HEK293 (cell line): Measurements from ENCODE around the gene COX6A1.

ENCODE experiments used
- CTCF ChIP-seq: fragments of 450-650 bp; formaldehyde crosslinking; IDR thresholded peaks from 2 replicates; pipeline ENCODE4 v1.5.1; 2016; ENCODE audit warnings: missing biosample characterization, missing genetic modification characterization
- ZNF391 ChIP-seq: fragments of 450-650 bp; formaldehyde crosslinking; IDR thresholded peaks from 2 replicates; pipeline ENCODE4 v1.5.1; 2016; ENCODE audit warnings: low read depth, missing biosample characterization, missing genetic modification characterization, borderline replicate concordance
- TF ChIP-seq, protein P1 (sequence below): fragments of 450-650 bp; formaldehyde crosslinking; IDR thresholded peaks from 2 replicates; pipeline ENCODE4 v1.5.1; 2016; ENCODE audit warnings: missing biosample characterization, missing genetic modification characterization

DNA sequence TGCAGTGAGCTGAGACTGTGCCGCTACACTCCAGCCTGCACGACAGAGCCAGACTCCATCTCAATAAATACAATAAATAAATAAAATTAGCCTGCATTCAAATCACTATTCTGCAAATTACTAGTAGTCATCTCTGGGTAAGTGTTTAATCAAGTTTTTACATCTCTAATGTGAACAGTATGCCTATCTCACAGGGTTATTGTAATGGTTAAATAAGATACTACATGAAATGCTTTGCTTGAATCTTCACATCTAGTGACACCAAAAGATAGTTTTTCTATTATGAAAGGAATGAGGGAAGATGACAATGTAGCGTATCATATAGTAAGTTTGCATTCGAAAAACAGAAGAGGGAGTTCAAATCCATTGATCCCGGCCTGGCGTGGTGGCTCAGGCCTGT is 29.5 kb downstream of the COX6A1 start:
- TF ChIP-seq CTCF (tag by site-specific recombination) (no peak), ZNF391 (tag by site-specific recombination) (no peak)
- TF ChIP-seq, protein P1, sequence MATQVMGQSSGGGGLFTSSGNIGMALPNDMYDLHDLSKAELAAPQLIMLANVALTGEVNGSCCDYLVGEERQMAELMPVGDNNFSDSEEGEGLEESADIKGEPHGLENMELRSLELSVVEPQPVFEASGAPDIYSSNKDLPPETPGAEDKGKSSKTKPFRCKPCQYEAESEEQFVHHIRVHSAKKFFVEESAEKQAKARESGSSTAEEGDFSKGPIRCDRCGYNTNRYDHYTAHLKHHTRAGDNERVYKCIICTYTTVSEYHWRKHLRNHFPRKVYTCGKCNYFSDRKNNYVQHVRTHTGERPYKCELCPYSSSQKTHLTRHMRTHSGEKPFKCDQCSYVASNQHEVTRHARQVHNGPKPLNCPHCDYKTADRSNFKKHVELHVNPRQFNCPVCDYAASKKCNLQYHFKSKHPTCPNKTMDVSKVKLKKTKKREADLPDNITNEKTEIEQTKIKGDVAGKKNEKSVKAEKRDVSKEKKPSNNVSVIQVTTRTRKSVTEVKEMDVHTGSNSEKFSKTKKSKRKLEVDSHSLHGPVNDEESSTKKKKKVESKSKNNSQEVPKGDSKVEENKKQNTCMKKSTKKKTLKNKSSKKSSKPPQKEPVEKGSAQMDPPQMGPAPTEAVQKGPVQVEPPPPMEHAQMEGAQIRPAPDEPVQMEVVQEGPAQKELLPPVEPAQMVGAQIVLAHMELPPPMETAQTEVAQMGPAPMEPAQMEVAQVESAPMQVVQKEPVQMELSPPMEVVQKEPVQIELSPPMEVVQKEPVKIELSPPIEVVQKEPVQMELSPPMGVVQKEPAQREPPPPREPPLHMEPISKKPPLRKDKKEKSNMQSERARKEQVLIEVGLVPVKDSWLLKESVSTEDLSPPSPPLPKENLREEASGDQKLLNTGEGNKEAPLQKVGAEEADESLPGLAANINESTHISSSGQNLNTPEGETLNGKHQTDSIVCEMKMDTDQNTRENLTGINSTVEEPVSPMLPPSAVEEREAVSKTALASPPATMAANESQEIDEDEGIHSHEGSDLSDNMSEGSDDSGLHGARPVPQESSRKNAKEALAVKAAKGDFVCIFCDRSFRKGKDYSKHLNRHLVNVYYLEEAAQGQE = no peak
